Tibial nerve (tissue), 4 donors: ENCODE measurements around the gene TBC1D5. TPM values are rescaled to one million over a fixed set of nuclear protein-coding genes. Genes with fewer than 3 reads are reported as not detected.

ENCODE experiments used
- DNase-seq, 2 donors: peaks; one replicate each; pipeline ENCODE4 v3.0.0-alpha.2; 2019; ENCODE audit warnings: low spot score in 2 of 2
- H3K27ac ChIP-seq, 4 donors: fragments of 200-600 bp; sonication (generic) in 3 of 4; one replicate each; pipeline ENCODE4 v1.5.1; 2017 to 2019; ENCODE audit warnings: mild to moderate bottlenecking in 1 of 4
- H3K27me3 ChIP-seq, 2 donors: fragments of 200-600 bp; sonication (generic) in 1 of 2; one replicate each; pipeline versions ENCODE4 v1.5.1 to v1.6.0; 2017 to 2019
- H3K36me3 ChIP-seq, 3 donors: fragments of 200-600 bp; sonication (generic); one replicate each; pipeline ENCODE4 v1.5.1; 2018 to 2019
- H3K4me1 ChIP-seq, 4 donors: fragments of 200-600 bp; sonication (generic) in 3 of 4; one replicate each; pipeline ENCODE4 v1.5.1; 2017 to 2019
- H3K4me3 ChIP-seq, 4 donors: fragments of 200-600 bp; sonication (generic) in 3 of 4; one replicate each; pipeline ENCODE4 v1.5.1; 2017 to 2019; ENCODE audit warnings: mild to moderate bottlenecking in 1 of 4, moderate library complexity in 1 of 4
- H3K9me3 ChIP-seq, 4 donors: fragments of 200-600 bp; sonication (generic) in 3 of 4; one replicate each; pipeline ENCODE4 v1.5.1; 2017 to 2019
- EP300 ChIP-seq, 2 donors: sonication (generic); formaldehyde crosslinking; IDR thresholded peaks; one replicate each; pipeline ENCODE4 v1.6.1; 2017; ENCODE audit warnings: antibody characterized with exemption in 2 of 2, mild to moderate bottlenecking in 1 of 2
- POLR2A ChIP-seq, 2 donors: fragments of 450-650 bp; IDR thresholded peaks; one replicate each; pipeline ENCODE4 v1.6.1; 2017; ENCODE audit warnings: antibody characterized with exemption in 2 of 2, mild to moderate bottlenecking in 2 of 2, moderate library complexity in 2 of 2
- WGBS, 2 donors: methylation state at CpG; one replicate each; pipeline ENCODE4 v1.1.5; 2018; 5-methylcytosine and 5-hydroxymethylcytosine counted together
- total RNA-seq, 4 donors: library from RNA; depleted of rRNA; stranded (reverse); fragments of >200 nt; gene quantifications; one replicate each; pipeline ENCODE4 v1.1.0, GENCODE V29; 2016
- TF ChIP-seq, protein P1 (sequence below), 5 experiments: fragments of 200-600 bp in 3 of 5; fragments of 450-650 bp in 2 of 5; sonication (generic) in 3 of 5; IDR thresholded peaks; one replicate each; pipeline ENCODE4 v1.5.1; 2016 to 2019; ENCODE audit warnings: antibody characterized with exemption in 5 of 5, mild to moderate bottlenecking in 3 of 5, moderate library complexity in 2 of 5

The TBC1D5 gene
- total RNA-seq, 4 donors from 2014 or later = 55.2 to 128 (median 79.4) TPM

GRCh38 chr3:17552351-17552750 is 190.1 kb downstream of the TBC1D5 start:
- Histone ChIP-seq H3K36me3 (peaks cover 0 to 5% (median 0%) of the 10 kb centered on the region in 3 donors), H3K27me3 (no peaks in the 10 kb centered on the region), H3K27ac (no peak overlapping the region), H3K4me3 (no peak overlapping the region), H3K4me1 (peaks cover 0 to 19% (median 0%) of the 10 kb centered on the region in 4 donors), H3K9me3 (no peaks in the 10 kb centered on the region)
- DNase-seq = no peak
- TF ChIP-seq POLR2A (IDR thresholded peaks at IDR 0.05) (no peak), EP300 (IDR thresholded peaks at IDR 0.05) (no peak)
- TF ChIP-seq, protein P1, sequence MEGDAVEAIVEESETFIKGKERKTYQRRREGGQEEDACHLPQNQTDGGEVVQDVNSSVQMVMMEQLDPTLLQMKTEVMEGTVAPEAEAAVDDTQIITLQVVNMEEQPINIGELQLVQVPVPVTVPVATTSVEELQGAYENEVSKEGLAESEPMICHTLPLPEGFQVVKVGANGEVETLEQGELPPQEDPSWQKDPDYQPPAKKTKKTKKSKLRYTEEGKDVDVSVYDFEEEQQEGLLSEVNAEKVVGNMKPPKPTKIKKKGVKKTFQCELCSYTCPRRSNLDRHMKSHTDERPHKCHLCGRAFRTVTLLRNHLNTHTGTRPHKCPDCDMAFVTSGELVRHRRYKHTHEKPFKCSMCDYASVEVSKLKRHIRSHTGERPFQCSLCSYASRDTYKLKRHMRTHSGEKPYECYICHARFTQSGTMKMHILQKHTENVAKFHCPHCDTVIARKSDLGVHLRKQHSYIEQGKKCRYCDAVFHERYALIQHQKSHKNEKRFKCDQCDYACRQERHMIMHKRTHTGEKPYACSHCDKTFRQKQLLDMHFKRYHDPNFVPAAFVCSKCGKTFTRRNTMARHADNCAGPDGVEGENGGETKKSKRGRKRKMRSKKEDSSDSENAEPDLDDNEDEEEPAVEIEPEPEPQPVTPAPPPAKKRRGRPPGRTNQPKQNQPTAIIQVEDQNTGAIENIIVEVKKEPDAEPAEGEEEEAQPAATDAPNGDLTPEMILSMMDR (IDR thresholded peaks at IDR 0.05) = no peak

DNA sequence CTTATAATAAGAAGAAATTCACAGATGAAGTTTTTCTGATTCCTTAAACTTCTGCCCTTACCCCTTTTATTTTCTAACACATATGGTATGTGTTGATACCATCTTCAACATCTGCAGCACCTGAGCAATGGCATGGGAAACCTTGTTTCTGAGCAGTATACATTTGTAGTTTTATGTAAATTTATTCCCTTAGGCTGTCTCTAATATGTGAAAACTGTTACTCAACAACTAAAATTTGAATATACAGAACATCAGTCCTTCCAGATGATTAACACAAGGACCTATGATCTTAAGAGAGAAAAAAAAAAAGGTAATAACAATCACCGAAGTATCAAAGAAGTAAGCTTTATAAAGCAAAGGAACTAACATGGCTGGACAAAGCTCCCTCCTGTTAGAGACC is 190.5 kb downstream of the TBC1D5 start:
- Histone ChIP-seq H3K4me3 (no peak overlapping the region), H3K27me3 (no peaks in the 10 kb centered on the region), H3K9me3 (no peaks in the 10 kb centered on the region), H3K4me1 (peaks cover 0 to 19% (median 0%) of the 10 kb centered on the region in 4 donors), H3K36me3 (peaks cover 0 to 5% (median 0%) of the 10 kb centered on the region in 3 donors), H3K27ac (no peak overlapping the region)
- no peak for DNase-seq
- WGBS, 2 donors = 83 to 88% methylated on average over 1 of the region's 1 CpG
- TF ChIP-seq, protein P1 (IDR thresholded peaks at IDR 0.05) = no peak
- TF ChIP-seq POLR2A (IDR thresholded peaks at IDR 0.05) (no peak), EP300 (IDR thresholded peaks at IDR 0.05) (no peak)

DNA sequence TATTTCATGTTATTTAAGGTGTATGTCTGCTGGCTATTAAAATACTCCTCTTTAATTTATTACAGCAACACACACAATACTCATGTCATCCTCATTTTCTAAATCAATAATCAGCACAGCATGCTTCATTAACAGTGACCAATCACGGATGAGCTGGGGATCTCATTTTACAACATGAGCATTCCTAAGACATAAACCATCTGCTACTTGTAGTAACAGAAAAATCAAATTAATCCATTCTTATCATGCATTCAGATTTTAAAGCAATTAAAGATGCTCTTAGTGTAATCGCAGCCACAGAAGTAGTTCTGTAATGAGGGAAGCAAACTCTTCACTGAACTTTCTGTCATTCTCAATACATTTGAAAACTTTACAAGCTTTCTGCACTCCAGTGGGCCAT is 191.1 kb downstream of the TBC1D5 start:
- H3K4me1 ChIP-seq = peaks cover 0 to 19% (median 0%) of the 10 kb centered on the region in 4 donors
- TF ChIP-seq, protein P1 (IDR thresholded peaks at IDR 0.05) = no peak
- TF ChIP-seq POLR2A (IDR thresholded peaks at IDR 0.05) = no peak
- TF ChIP-seq EP300 (IDR thresholded peaks at IDR 0.05) = no peak
- WGBS, 2 donors = 53 to 60% methylated on average over 2 of the region's 2 CpGs
- no peak overlapping the region for H3K27ac ChIP-seq
- H3K36me3 ChIP-seq = peaks cover 0 to 5% (median 0%) of the 10 kb centered on the region in 3 donors
- no peaks in the 10 kb centered on the region for H3K9me3 ChIP-seq
- no peak overlapping the region for H3K4me3 ChIP-seq
- DNase-seq = no peak
- no peaks in the 10 kb centered on the region for H3K27me3 ChIP-seq

GRCh38 chr3:17550624-17551023 is 191.8 kb downstream of the TBC1D5 start:
- H3K4me1 ChIP-seq = peaks cover 0 to 19% (median 0%) of the 10 kb centered on the region in 4 donors
- peaks cover 0 to 5% (median 0%) of the 10 kb centered on the region in 3 donors for H3K36me3 ChIP-seq
- no peak overlapping the region for H3K4me3 ChIP-seq
- no peaks in the 10 kb centered on the region for H3K9me3 ChIP-seq
- TF ChIP-seq POLR2A (IDR thresholded peaks at IDR 0.05) (no peak), EP300 (IDR thresholded peaks at IDR 0.05) (no peak)
- TF ChIP-seq, protein P1 (IDR thresholded peaks at IDR 0.05) = no peak
- H3K27me3 ChIP-seq = no peaks in the 10 kb centered on the region
- DNase-seq = no peak
- H3K27ac ChIP-seq = no peak overlapping the region

DNA sequence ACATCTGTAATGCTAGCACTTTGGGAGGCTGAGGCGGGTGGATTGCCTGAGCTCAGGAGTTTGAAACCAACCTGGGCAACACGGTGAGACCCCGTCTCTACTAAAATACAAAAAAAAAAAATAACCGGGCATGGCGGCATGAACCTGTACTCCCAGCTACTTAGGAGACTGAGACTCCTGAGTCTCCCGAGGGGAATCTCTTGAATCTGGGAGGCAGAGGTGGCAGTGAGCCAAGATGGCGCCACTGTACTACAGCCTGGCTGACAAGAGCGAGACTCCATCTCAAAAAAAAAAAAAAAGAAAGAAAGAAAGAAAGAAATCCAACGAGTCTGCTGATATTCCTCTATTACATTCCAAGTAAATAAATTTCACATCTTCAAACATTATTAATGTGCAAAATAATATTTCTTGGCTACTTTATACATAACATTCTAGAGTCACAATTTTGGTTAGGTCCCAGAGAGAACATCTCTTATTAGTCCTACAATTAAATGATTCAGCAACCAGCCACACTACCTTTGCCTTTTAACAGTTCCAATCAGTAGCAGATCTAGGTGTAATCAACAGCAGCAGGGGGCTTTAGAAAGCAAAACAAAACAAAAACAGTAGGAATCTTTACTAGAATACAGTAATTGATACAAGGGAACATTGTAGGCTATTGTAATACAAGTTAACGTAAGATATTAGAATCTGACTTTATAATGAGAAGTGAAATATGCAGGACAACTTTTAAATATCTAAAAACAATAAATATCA is 195.8 kb downstream of the TBC1D5 start:
- Histone ChIP-seq H3K36me3 (peaks cover 0 to 27% (median 0%) of the 10 kb centered on the region in 3 donors), H3K4me3 (no peak overlapping the region), H3K27me3 (no peaks in the 10 kb centered on the region), H3K27ac (no peak overlapping the region), H3K4me1 (no peaks in the 10 kb centered on the region), H3K9me3 (no peaks in the 10 kb centered on the region)
- no peak for DNase-seq
- TF ChIP-seq, protein P1 (IDR thresholded peaks at IDR 0.05) = no peak
- TF ChIP-seq POLR2A (IDR thresholded peaks at IDR 0.05) = no peak
- no peak for TF ChIP-seq EP300 (IDR thresholded peaks at IDR 0.05)
- 93 to 94% methylated on average over 10 of the region's 10 CpGs for WGBS, 2 donors
